ENCODE data around the gene ZGPAT.
"Not testable (repeated sequence)": the region's sequence is repeated elsewhere in the genome, so short reads cannot be mapped to it uniquely, and the experiment has no call there.

ZGPAT gene

DNA sequence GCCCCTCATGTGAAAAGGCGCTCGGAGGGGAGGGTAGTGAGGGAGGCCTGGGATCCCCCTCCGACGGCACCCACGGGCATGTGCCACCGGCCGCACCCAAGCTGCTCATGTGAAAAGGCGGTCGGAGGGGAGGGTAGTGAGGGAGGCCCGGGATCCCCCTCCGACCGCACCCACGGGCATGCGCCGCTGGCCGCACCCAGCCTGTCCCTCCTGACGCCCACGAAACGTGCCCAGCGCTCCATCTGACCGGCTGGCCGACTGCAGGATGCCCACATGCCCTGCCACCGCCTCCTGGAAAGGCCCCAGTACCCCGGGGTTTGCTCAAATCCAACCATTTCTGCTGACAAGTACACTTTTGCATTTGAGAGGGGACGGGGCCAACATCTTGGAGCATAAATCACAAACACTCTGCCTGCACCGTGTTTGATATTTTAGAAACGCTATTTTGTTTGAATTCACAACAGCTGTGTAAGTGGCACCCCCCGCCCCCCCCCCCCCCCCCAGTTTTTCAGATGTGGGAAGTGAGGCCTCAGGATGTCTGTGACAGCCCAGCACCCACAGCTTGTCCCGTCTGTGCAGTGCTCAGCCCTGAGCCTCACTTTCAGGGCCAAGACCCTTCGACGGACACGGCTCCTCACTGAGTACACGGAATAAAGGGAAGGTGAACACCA lies 65.9 kb downstream of the ZGPAT start:
- no peak for DNase-seq (ENCODE audit: low read depth)
- TF ChIP-seq, protein P1, sequence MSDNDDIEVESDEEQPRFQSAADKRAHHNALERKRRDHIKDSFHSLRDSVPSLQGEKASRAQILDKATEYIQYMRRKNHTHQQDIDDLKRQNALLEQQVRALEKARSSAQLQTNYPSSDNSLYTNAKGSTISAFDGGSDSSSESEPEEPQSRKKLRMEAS (IDR thresholded peaks at IDR 0.05; ENCODE audit: low read depth, low read length) = no peak
- no peak for TF ChIP-seq POLR2A (IDR thresholded peaks at IDR 0.05; ENCODE audit: extremely low read depth, insufficient read length)
- no peak for TF ChIP-seq MYC (IDR thresholded peaks at IDR 0.05; ENCODE audit: low read depth, low read length)
- TF ChIP-seq, protein P2, sequence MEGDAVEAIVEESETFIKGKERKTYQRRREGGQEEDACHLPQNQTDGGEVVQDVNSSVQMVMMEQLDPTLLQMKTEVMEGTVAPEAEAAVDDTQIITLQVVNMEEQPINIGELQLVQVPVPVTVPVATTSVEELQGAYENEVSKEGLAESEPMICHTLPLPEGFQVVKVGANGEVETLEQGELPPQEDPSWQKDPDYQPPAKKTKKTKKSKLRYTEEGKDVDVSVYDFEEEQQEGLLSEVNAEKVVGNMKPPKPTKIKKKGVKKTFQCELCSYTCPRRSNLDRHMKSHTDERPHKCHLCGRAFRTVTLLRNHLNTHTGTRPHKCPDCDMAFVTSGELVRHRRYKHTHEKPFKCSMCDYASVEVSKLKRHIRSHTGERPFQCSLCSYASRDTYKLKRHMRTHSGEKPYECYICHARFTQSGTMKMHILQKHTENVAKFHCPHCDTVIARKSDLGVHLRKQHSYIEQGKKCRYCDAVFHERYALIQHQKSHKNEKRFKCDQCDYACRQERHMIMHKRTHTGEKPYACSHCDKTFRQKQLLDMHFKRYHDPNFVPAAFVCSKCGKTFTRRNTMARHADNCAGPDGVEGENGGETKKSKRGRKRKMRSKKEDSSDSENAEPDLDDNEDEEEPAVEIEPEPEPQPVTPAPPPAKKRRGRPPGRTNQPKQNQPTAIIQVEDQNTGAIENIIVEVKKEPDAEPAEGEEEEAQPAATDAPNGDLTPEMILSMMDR (IDR thresholded peaks at IDR 0.05; ENCODE audit: low read depth, low read length) = no peak
- no peak overlapping the region for H3K4me3 ChIP-seq (ENCODE audit: low read depth, low read length)

DNA sequence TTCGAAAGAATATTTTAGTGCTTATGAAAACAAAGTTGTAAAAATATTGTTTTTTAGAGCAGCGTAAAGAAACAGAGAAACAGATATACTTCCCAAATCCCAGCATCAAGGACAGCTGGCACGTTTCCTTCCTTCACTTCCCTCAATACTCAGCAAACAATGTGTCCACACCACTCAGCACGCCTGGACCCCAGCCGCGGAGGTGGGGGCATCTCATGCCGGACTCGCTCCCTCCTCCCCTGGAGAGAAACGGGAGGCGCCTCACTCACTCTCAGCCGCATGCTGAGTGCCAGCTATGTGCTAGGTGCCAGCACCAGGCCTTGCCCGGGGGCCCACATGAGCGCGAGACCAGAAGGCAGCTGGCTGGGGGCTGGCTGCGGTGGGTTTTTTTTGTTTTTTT lies 66.5 kb downstream of the ZGPAT start:
- no peak for TF ChIP-seq MYC (IDR thresholded peaks at IDR 0.05; ENCODE audit: low read depth, low read length)
- TF ChIP-seq, protein P2 (IDR thresholded peaks at IDR 0.05; ENCODE audit: low read depth, low read length) = no peak
- no peak for TF ChIP-seq POLR2A (IDR thresholded peaks at IDR 0.05; ENCODE audit: extremely low read depth, insufficient read length)
- TF ChIP-seq, protein P1 (IDR thresholded peaks at IDR 0.05; ENCODE audit: low read depth, low read length) = no peak
- DNase-seq (ENCODE audit: low read depth) = no peak

DNA sequence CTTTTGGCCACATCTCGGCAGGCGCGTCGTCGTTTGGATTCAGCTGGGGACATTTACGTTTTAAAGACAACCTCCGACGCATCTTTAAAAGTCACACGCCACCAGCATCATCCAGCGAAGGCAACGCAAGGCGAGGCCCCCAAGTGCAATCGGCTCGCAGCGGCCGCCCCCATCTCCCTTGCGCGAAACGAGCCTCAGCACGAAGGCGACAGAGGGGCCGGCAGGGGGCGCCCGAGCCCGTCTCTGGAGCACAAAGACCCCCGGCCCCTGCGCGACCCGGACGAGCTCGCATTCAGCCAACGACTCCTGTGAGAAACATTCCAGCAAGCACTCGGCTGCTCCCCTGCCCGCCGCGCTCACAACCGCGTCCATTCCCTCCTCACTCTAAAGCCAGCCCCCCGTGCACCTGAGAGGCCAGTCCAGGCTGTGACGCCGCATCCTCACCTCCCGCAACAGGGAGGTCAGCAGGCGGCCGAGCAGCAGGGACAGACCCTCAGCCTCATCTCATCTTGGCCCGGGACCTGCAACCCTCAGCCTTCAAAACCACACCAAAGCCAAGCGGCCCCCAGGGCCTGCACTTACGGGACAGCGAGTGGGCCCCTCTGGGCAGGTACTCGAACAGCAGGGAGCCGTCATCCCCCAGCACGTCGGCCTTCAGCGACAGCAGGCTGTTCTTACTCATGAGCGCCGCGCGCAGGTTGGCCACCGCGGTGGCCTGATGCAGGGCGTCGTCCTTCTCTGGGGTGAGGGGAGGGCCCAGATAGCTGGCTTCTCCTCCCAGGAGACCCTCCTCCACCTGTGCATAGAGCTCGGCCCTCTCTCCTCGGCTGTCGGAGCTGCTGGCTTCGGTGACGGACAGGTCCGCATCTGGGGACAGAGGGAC lies 67.5 kb downstream of the ZGPAT start:
- H3K4me3 ChIP-seq (ENCODE audit: low read depth, low read length) = no peak overlapping the region

More for the DNA sequence above, 66.5 kb downstream of the ZGPAT start:
- no peak overlapping the region for H3K4me3 ChIP-seq (ENCODE audit: low read depth, low read length)

DNA sequence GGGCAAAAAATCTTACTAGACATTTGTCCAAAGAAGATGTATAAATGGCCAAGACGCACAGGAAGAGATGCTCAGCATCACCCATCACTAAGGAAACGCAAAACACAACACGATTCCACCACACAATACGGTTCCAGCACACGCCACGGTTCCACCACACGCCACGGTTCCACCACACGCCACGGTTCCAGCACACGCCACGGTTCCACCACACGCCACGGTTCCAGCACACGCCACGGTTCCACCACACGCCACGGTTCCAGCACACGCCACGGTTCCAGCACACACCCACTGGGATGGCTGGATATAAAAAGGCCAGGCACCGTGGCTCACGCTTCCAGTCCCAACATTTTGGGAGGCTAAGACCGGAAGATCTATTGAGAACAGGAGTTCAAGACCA lies 69.0 kb downstream of the ZGPAT start:
- not testable (repeated sequence) for H3K4me3 ChIP-seq (ENCODE audit: low read depth, low read length); DNase-seq (ENCODE audit: low read depth)

More for the DNA sequence above, 67.5 kb downstream of the ZGPAT start:
- DNase-seq (ENCODE audit: low read depth) = no peak
- TF ChIP-seq MYC (IDR thresholded peaks at IDR 0.05; ENCODE audit: low read depth, low read length) (no peak), POLR2A (IDR thresholded peaks at IDR 0.05; ENCODE audit: extremely low read depth, insufficient read length) (no peak)
- TF ChIP-seq, protein P2 (IDR thresholded peaks at IDR 0.05; ENCODE audit: low read depth, low read length) = no peak
- TF ChIP-seq, protein P1 (IDR thresholded peaks at IDR 0.05; ENCODE audit: low read depth, low read length) = no peak

DNA sequence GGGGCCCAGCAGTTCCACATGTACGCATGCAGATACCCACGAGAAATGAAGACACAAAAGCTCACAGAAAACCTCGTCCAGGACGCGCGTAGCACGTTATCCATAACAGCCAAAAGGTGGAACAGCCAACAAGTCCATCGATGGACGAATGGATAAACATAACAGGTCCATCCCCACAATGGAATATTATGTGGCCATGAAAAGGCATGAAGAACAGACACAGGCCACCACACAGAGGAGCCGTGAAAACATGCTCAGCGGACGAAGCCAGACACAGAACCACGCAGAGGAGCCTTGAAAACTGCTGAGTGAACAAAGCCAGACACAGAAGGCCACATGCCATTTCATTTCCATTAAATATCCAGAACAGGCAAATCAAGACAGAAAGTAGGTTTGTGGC lies 69.8 kb downstream of the ZGPAT start:
- DNase-seq (ENCODE audit: low read depth) = no peak
- no peak for TF ChIP-seq POLR2A (IDR thresholded peaks at IDR 0.05; ENCODE audit: extremely low read depth, insufficient read length)
- TF ChIP-seq, protein P2 (IDR thresholded peaks at IDR 0.05; ENCODE audit: low read depth, low read length) = no peak
- no peak for TF ChIP-seq MYC (IDR thresholded peaks at IDR 0.05; ENCODE audit: low read depth, low read length)
- TF ChIP-seq, protein P1 (IDR thresholded peaks at IDR 0.05; ENCODE audit: low read depth, low read length) = no peak
- H3K4me3 ChIP-seq (ENCODE audit: low read depth, low read length) = no peak overlapping the region

DNA sequence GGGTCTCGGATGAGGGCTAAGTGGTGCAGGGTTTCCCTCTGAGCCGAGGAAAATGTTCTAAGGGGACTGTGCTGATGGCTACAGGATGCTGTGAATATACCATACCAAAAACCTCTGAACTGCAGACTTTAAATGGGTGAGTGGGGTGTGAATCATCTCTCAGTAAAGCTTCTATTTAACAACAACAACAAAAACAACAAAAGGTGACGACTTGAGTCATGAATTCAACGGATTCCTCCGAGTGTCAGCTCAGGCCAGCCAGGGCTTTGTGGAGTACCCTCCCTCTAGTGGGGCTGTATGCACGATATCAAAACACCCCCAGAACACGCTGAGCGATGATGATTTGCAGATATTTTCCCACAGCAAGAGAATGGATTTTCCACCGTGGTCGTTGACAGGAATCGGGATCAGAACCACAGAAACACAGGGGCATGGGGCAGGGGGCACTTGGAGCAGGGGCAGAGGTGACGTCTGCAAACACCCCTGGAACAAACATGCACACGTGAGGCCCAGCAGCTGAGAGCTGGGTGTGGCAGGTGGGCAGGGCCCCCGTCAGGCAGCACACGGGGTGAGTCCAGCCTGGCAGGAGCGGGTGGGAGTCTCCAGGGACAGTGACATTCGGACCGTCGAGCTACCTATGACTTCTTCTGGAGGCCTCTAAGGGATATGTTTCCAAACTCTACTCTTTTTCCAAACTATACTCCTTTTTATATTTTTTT lies 70.4 kb downstream of the ZGPAT start:
- no peak overlapping the region for H3K4me3 ChIP-seq (ENCODE audit: low read depth, low read length)
- TF ChIP-seq MYC (IDR thresholded peaks at IDR 0.05; ENCODE audit: low read depth, low read length) (no peak), POLR2A (IDR thresholded peaks at IDR 0.05; ENCODE audit: extremely low read depth, insufficient read length) (no peak)
- TF ChIP-seq, protein P2 (IDR thresholded peaks at IDR 0.05; ENCODE audit: low read depth, low read length) = no peak
- TF ChIP-seq, protein P1 (IDR thresholded peaks at IDR 0.05; ENCODE audit: low read depth, low read length) = no peak
- no peak for DNase-seq (ENCODE audit: low read depth)
